ENCODE measurements around the gene MARK4.

The MARK4 gene

DNA sequence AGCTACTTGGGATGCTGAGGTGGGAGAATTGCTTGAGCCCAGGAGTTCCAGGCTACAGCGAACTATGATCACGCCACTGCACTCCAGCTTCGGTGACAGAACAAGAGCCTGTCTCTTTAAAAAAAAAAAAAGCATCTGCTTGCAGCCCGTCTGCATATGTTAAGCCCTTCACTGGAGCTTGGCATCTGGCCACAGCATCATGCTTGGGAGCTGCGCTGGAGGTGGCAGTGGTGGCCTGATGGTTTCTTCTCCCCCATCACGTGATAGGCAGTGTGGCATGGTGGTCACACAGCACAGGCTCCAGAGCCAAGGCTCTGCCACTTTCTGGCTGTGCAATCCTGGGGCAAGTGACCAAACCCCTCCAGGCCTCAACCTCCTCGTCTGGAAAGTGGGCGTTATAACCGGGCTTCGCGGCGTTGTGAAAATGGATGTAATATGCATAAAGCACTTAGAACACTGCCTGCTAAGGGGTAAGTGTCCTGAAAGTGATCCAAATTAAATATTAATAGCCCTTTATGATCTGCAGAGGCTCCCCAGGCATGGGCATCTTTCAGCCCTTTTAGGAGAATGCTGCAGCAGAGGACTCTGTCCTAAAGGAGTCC lies 24.4 kb downstream of the MARK4 start:
- DNase-seq = no peak

GRCh38 chr19:45276284-45276687 lies 25.2 kb downstream of the MARK4 start:
- DNase-seq = no peak

GRCh38 chr19:45278087-45278486 lies 27.0 kb downstream of the MARK4 start:
- no peak for DNase-seq

- no peak for DNase-seq
Measured at GRCh38 chr19:45279587-45280192, 28.6 kb downstream of the MARK4 start.

- DNase-seq = no peak
Measured at GRCh38 chr19:45280471-45280961, 29.4 kb downstream of the MARK4 start.

GRCh38 chr19:45283443-45284033 lies 32.5 kb downstream of the MARK4 start:
- no peak for DNase-seq

DNA sequence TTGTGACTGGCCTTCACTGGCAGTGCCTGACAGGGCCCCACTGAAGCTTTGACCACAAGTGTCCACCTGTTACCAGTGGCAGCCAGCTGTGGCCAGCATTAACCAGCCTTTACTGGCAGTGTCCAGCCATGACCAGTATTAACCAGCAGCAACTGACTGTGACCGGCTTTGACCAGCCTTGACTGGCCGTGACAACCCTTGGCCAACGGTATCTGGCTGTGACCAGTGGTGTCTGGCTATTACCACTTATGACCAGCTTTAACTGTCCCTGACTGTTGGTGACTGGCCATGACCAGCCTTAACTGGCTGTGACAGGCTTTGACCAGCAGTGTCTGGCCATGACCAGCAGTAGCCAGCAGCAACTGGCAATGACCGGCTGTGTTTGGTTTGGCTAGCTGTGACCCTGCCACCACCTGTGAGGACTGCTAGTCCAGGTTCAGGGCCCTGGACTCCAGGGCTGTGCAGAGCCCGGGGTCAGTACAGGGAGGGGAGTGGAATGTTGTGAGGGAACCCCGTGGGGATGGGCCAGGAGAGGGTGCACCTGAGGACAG lies 39.4 kb downstream of the MARK4 start:
- no peak for DNase-seq

DNA sequence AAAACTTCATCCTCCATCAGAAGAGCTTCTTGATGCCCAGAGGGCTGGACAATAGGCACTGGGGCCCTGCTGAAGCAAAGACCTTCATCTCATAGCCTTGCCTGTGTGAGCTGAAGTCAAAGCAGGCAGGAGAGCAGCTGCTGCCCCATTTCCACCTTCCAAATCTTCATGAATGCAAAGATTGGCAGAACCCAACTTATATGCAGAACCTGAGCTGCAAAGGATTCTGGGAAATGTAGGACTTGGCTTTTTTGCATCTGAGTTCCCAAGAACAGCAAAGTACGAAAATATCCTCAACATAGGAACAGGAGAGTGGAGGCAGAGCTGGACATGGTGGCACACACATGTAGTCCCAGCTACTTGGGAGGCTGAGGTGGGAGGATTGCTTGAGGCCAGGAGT lies 40.8 kb downstream of the MARK4 start:
- no peak for DNase-seq

GRCh38 chr19:45293682-45294081 lies 42.6 kb downstream of the MARK4 start:
- no peak for DNase-seq

DNA sequence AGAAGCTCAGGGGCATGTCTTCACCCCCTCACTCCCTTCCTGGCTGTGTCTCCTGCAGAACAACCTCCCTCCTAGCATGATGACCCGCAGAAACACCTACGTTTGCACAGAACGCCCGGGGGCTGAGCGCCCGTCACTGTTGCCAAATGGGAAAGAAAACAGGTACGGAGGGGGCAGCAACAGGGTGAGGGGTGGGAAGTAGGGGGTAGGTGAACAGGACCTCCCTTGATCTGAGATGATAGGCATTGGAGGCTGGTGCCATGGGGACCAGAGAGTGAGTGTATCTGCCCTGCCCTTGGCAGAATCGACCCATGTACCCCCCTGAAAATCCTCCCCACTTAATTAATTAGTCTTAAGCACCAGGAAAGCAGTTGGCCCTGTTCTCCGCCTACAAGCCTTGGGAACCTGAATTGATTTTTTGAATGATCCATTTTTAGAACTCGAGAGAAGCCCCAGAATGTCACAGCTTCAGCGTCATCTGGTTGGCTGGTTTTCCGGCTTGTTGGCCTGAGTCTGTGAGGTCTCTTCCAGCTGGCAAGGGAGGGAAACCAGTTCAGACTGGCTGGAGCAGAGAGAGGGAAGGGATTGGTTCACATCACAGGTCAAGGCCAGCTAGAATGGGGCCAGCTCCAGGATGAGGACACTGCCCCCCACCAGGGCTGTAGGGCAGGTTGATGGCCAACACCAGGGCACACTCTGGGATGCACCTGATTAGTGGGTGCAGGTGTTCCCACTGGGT lies 43.4 kb downstream of the MARK4 start:
- DNase-seq = no peak

DNA sequence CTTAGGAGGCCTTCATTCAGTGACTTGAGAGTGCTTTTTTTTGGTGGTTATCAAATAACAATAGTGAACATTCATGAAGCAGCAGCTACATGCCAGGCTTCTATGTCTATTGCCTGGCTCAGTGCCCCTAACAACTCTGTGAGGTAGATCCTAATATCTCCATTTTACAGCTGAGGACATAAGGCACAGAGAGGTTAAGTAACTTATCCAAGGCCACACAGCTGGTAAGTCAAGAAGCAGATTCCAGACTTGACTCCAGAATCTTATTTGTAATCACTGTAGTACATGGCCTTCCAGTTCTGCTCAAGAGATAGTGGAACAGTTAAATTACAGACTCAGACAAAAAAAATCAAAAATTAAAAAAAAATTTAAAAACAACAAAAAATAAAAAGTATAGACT lies 44.8 kb downstream of the MARK4 start:
- DNase-seq = no peak

GRCh38 chr19:45296355-45296754 lies 45.3 kb downstream of the MARK4 start:
- no peak for DNase-seq

DNA sequence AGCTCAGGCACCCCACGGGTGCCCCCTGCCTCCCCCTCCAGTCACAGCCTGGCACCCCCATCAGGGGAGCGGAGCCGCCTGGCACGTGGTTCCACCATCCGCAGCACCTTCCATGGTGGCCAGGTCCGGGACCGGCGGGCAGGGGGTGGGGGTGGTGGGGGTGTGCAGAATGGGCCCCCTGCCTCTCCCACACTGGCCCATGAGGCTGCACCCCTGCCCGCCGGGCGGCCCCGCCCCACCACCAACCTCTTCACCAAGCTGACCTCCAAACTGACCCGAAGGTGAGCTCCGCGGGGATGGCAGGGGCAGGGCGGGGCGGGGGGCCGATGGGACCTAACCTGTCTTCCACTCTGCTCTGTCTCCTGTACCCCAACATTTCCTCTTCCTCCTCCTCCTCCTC lies 46.6 kb downstream of the MARK4 start:
- no peak for DNase-seq

- DNase-seq = no peak
Measured at GRCh38 chr19:45298264-45298663, 47.2 kb downstream of the MARK4 start.

- DNase-seq = no peak
Measured at GRCh38 chr19:45299719-45300118, 48.6 kb downstream of the MARK4 start.

- no peak for DNase-seq
Measured at GRCh38 chr19:45302416-45302815, 51.3 kb downstream of the MARK4 start.

DNA sequence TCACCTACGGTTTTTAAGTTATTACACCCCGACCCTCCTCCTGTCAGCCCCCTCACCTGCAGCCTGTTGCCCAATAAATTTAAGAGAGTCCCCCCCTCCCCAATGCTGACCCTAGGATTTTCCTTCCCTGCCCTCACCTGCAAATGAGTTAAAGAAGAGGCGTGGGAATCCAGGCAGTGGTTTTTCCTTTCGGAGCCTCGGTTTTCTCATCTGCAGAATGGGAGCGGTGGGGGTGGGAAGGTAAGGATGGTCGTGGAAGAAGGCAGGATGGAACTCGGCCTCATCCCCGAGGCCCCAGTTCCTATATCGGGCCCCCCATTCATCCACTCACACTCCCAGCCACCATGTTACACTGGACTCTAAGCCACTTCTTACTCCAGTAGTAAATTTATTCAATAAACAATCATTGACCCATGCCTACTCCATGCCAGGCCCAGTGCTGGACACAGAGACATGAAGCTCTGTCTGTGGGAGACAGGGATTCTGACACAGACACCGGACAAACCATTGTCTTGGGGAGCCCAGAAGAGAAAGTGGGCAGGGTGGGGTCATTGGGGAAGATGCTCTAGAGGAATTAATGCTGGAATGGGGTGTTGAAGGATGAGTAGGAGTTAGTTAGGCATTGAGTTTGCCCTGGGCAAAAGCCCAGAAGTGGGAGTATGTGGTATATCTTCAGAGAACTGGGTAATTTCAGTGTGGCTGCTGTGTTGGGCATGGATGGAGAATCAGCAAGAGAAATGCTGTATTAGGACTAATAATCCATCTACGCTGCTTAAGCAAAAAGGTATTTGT lies 52.4 kb downstream of the MARK4 start:
- DNase-seq = no peak

GRCh38 chr19:45304141-45304926 lies 53.3 kb downstream of the MARK4 start:
- no peak for DNase-seq

DNA sequence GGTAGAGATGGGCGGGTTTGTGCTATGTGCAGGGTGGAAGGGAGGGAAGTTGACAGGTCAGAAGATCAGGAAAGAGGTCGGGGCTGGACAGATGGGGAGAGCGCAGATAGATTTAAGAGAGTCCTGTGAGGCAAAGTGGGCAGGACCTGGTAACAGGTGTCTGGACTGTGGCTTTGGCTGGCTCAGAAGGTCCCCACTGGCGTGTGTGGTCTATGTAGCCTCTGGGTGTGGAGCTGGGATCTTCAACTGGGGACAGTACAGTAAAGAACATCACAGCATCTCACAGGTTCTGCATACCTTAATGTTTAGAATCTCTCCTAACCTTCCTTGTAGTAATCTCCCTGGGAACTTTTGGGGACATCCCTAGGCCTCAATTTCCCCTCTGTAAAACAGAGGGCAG lies 53.9 kb downstream of the MARK4 start:
- no peak for DNase-seq

- DNase-seq = no peak
Measured at GRCh38 chr19:45305421-45305820, 54.4 kb downstream of the MARK4 start.

GRCh38 chr19:45306040-45306439 lies 55.0 kb downstream of the MARK4 start:
- DNase-seq = no peak

GRCh38 chr19:45306518-45307027 lies 55.5 kb downstream of the MARK4 start:
- DNase-seq = no peak

All from activated CD4-positive, alpha-beta T cell treated with anti-CD3 and anti-CD28 coated beads for 1 hour (primary cell).